ENCODE measurements around the gene PTS. TPM values are rescaled to one million over a fixed set of nuclear protein-coding genes. Genes with fewer than 3 reads are reported as not detected.

PTS gene
- total and polyA plus RNA-seq, 8 donors: 28.2 to 46.0 (median 38.4) TPM

DNA sequence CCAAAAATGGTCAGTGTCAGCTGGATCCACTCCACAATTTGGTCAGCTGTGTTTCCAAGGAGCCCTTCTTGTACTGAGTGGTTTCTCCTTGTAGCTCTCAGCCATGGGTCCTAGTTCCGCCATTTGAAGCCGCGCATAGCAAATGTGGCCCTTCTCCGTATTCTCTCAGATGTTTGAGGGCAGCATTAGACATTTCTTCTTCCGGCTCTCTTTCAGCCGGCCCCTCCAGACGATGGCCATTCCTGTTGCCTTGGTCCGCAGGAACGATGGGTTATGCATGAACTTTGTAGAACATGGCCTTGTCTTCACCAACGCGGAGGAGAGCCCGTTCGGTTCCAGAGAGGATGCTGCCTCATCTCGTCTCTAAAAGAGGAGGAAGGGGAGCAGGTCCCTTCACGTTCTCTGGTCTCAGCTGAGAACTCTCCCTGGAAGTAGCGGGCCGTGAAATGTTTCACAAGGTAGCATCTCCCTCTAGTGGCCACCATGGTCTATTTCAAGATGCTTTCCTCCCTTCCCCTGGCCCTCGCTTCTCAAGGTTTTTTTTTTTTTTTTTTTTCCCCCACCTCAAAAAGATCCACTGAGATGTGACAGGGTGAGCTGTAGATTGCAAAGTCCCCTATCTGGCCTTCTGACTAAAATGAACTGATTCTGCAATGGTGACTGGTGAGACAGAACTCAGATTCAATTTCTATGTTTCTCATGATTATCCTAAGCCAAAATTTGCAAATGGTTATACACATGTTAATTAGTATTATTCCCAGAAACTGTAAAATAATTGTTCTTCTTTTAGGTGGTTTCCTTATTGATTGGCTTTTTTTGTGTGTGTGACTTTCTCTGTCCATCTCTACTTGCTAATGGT, 54.3 kb downstream of the PTS start:
- Histone ChIP-seq H3K27me3 (no peaks in the 10 kb centered on the region), H3K27ac (no peak overlapping the region), H3K9me3 (no peaks in the 10 kb centered on the region), H3K36me3 (no peaks in the 10 kb centered on the region), H3K4me3 (peak overlapping the region; percentile 45 to 48), H3K4me1 (peaks cover 0 to 8% of the 10 kb centered on the region in 2 donors)
- intact Hi-C loops (cut with DNase I): loop anchor here in 1 of 2 donors (2.0 to 5.0 kb wide), 2 partner anchors 62 to 168 kb away; no protein-coding TSS in a partner anchor
- DNase-seq: peak in 3 of 4 donors; percentile 49 to 83 (median 70)
- ATAC-seq: peak; percentile 99
- peak; percentile 44 to 63 for TF ChIP-seq CTCF (IDR thresholded peaks at IDR 0.05)

GRCh38 chr11:112281726-112282125, 55.5 kb downstream of the PTS start:
- H3K9me3 ChIP-seq: no peaks in the 10 kb centered on the region
- H3K4me3 ChIP-seq: no peak overlapping the region
- TF ChIP-seq CTCF (IDR thresholded peaks at IDR 0.05): no peak
- H3K27me3 ChIP-seq: no peaks in the 10 kb centered on the region
- H3K27ac ChIP-seq: no peak overlapping the region
- DNase-seq: no peak
- intact Hi-C loops (cut with DNase I): loop anchor here in 1 of 2 donors (2.0 to 5.0 kb wide), 2 partner anchors 63 to 169 kb away; no protein-coding TSS in a partner anchor
- H3K36me3 ChIP-seq: no peaks in the 10 kb centered on the region
- ATAC-seq: no peak
- H3K4me1 ChIP-seq: peaks cover 0 to 8% of the 10 kb centered on the region in 2 donors

Other genes starting within 250 kb of the PTS start
- gene DLAT, start 201.0 kb upstream of the PTS start, total RNA-seq: 10 to 100 TPM; 32.5 to 40.1 TPM
- gene DLAT, start 201.0 kb upstream of the PTS start, polyA plus RNA-seq (ENCODE audit: insufficient read length in 6 of 6): 10 to 100 TPM; 29.8 to 36.1 (median 33.8) TPM
- gene PIH1D2, start 152.4 kb upstream of the PTS start, total RNA-seq: 1 to 10 TPM; 2.7 to 4.0 TPM
- gene PIH1D2, start 152.4 kb upstream of the PTS start, polyA plus RNA-seq (ENCODE audit: insufficient read length in 6 of 6): 1 to 10 TPM; 5.9 to 9.3 (median 7.8) TPM
- 10 to 100 TPM; 13.3 to 14.7 TPM for gene NKAPD1, start 152.1 kb upstream of the PTS start, total RNA-seq
- gene NKAPD1, start 152.1 kb upstream of the PTS start, polyA plus RNA-seq (ENCODE audit: insufficient read length in 6 of 6): 10 to 100 TPM; 44.0 to 59.5 (median 52.8) TPM
- gene TIMM8B, start 139.7 kb upstream of the PTS start, total RNA-seq: 10 to 100 TPM; 55.1 to 59.7 TPM
- gene TIMM8B, start 139.7 kb upstream of the PTS start, polyA plus RNA-seq (ENCODE audit: insufficient read length in 6 of 6): 10 to 100 TPM; 55.7 to 64.5 (median 60.8) TPM
- gene SDHD, start 139.6 kb upstream of the PTS start, total RNA-seq: 100 to 1,000 TPM in 1 of 2 donors, 10 to 100 TPM in 1; 94.1 to 103 TPM
- 100 to 1,000 TPM; 113 to 127 (median 124) TPM for gene SDHD, start 139.6 kb upstream of the PTS start, polyA plus RNA-seq (ENCODE audit: insufficient read length in 6 of 6)
- gene IL18, start 62.3 kb upstream of the PTS start, total RNA-seq: 10 to 100 TPM; 35.8 to 46.0 TPM
- gene IL18, start 62.3 kb upstream of the PTS start, polyA plus RNA-seq (ENCODE audit: insufficient read length in 6 of 6): 1 to 10 TPM; 1.3 to 5.5 (median 1.5) TPM
- gene TEX12, start 59.1 kb upstream of the PTS start, total RNA-seq: not detected
- gene TEX12, start 59.1 kb upstream of the PTS start, polyA plus RNA-seq (ENCODE audit: insufficient read length in 6 of 6): under 1 TPM in 4 of 6 donors, not detected in 2; 0.24 to 0.40 (median 0.38) TPM
- gene BCO2, start 50.9 kb upstream of the PTS start, total RNA-seq: 1 to 10 TPM; 3.3 to 3.9 TPM
- gene BCO2, start 50.9 kb upstream of the PTS start, polyA plus RNA-seq (ENCODE audit: insufficient read length in 6 of 6): 10 to 100 TPM in 2 of 6 donors, 1 to 10 TPM in 4; 6.3 to 11.8 (median 9.4) TPM
- gene PLET1, start 34.4 kb downstream of the PTS start, total RNA-seq: not detected
- under 1 TPM in 2 of 6 donors, not detected in 4; 0.18 TPM for gene PLET1, start 34.4 kb downstream of the PTS start, polyA plus RNA-seq (ENCODE audit: insufficient read length in 6 of 6)

All from left lung (tissue), 10 donors.